Stimulated activated CD4-positive, alpha-beta T cell treated with anti-CD3 and anti-CD28 coated beads, Interleukin-4, amount 100 ng/mL, for 24 hours (primary cell): ENCODE results near the gene DYNC2H1.
"Not testable (repeated sequence)": the region's sequence is repeated elsewhere in the genome, so short reads cannot be mapped to it uniquely, and the experiment has no call there.

ENCODE experiments used
- DNase-seq: peaks from one replicate; pipeline ENCODE4 v3.0.0-alpha.2; 2020

DYNC2H1 gene

GRCh38 chr11:103294516-103294915 lies 185.3 kb downstream of the DYNC2H1 start:
- no peak for DNase-seq

GRCh38 chr11:103295704-103296103 lies 186.5 kb downstream of the DYNC2H1 start:
- no peak for DNase-seq

- DNase-seq, result no peak
These were observed 188.7 kb downstream of the DYNC2H1 start for GRCh38 chr11:103297900-103298299.

- DNase-seq, result no peak
These were observed 206.0 kb downstream of the DYNC2H1 start for GRCh38 chr11:103315248-103315647.

- no peak for DNase-seq
These were observed 207.9 kb downstream of the DYNC2H1 start for GRCh38 chr11:103317118-103317517.

- DNase-seq, result no peak
These were observed 213.6 kb downstream of the DYNC2H1 start for GRCh38 chr11:103322821-103323220.

- no peak for DNase-seq
These were observed 216.5 kb downstream of the DYNC2H1 start for GRCh38 chr11:103325686-103326069.

GRCh38 chr11:103326070-103326794 lies 217.0 kb downstream of the DYNC2H1 start:
- DNase-seq, result peak; percentile 32

- DNase-seq, result no peak
These were observed 218.5 kb downstream of the DYNC2H1 start for GRCh38 chr11:103327721-103328120.

GRCh38 chr11:103332409-103332808 lies 223.2 kb downstream of the DYNC2H1 start:
- no peak for DNase-seq

GRCh38 chr11:103338621-103339484 lies 229.6 kb downstream of the DYNC2H1 start:
- DNase-seq, result no peak

- no peak for DNase-seq
These were observed 230.2 kb downstream of the DYNC2H1 start for GRCh38 chr11:103339485-103339857.

- no peak for DNase-seq
These were observed 231.7 kb downstream of the DYNC2H1 start for GRCh38 chr11:103340956-103341355.

- no peak for DNase-seq
These were observed 235.7 kb downstream of the DYNC2H1 start for GRCh38 chr11:103344886-103345285.

- DNase-seq, result no peak
These were observed 240.4 kb downstream of the DYNC2H1 start for GRCh38 chr11:103349595-103349994.

- no peak for DNase-seq
These were observed 245.4 kb downstream of the DYNC2H1 start for GRCh38 chr11:103354656-103355055.

- DNase-seq, result no peak
These were observed 249.0 kb downstream of the DYNC2H1 start for GRCh38 chr11:103358251-103358650.

GRCh38 chr11:103359216-103359615 lies 250.0 kb downstream of the DYNC2H1 start:
- DNase-seq, result no peak

GRCh38 chr11:103364687-103365086 lies 255.5 kb downstream of the DYNC2H1 start:
- DNase-seq, result no peak

- no peak for DNase-seq
These were observed 258.4 kb downstream of the DYNC2H1 start for GRCh38 chr11:103367650-103368049.

- DNase-seq, result no peak
These were observed 258.9 kb downstream of the DYNC2H1 start for GRCh38 chr11:103368145-103368544.

GRCh38 chr11:103370076-103370475 lies 260.9 kb downstream of the DYNC2H1 start:
- no peak for DNase-seq

GRCh38 chr11:103372906-103373305 lies 263.7 kb downstream of the DYNC2H1 start:
- no peak for DNase-seq

GRCh38 chr11:103374227-103374626 lies 265.0 kb downstream of the DYNC2H1 start:
- DNase-seq, result not testable (repeated sequence)
